HEK293T (cell line): ENCODE results near the gene CELF1.

Source experiments
- CTCF ChIA-PET: fragments of 350-600 bp; formaldehyde crosslinking; extraction: SDS; loops from one replicate; lab custom pipeline; 2021; ENCODE audit warnings: antibody characterized with exemption, inconsistent platforms; lab: Yijun Ruan, JAX
- POLR2A ChIA-PET: fragments of 350-600 bp; formaldehyde crosslinking; extraction: SDS; loops from one replicate; lab custom pipeline; 2020; ENCODE audit warnings: antibody characterized with exemption, inconsistent platforms; lab: Yijun Ruan, JAX
- DNase-seq: peaks from one replicate; pipeline ENCODE4 v3.0.0; 2012; ENCODE audit warnings: mixed read lengths; ENCODE audit errors: extremely low spot score
- ARNT ChIP-seq: fragments of 450-650 bp; IDR thresholded peaks from 2 replicates; pipeline ENCODE4 v1.6.1; 2017; ENCODE audit warnings: mild to moderate bottlenecking
- BHLHE40 ChIP-seq: fragments of 450-650 bp; IDR thresholded peaks from 2 replicates; pipeline ENCODE4 v1.6.1; 2016; ENCODE audit warnings: mild to moderate bottlenecking, moderate library complexity, borderline replicate concordance
- CTBP1 ChIP-seq: fragments of 450-650 bp; IDR thresholded peaks from 2 replicates; pipeline ENCODE4 v1.6.1; 2016; ENCODE audit warnings: borderline replicate concordance
- ELF4 ChIP-seq: fragments of 450-650 bp; IDR thresholded peaks from 2 replicates; pipeline ENCODE4 v1.6.1; 2017; ENCODE audit warnings: antibody characterized with exemption
- FOXA1 ChIP-seq: fragments of 450-650 bp; IDR thresholded peaks from 2 replicates; pipeline ENCODE4 v1.6.1; 2016; ENCODE audit warnings: mild to moderate bottlenecking
- FOXK2 ChIP-seq: fragments of 450-650 bp; IDR thresholded peaks from 2 replicates; pipeline ENCODE4 v1.6.1; 2016; ENCODE audit warnings: mild to moderate bottlenecking
- FOXM1 ChIP-seq: fragments of 450-650 bp; IDR thresholded peaks from 2 replicates; pipeline ENCODE4 v1.6.1; 2017; ENCODE audit warnings: mild to moderate bottlenecking, borderline replicate concordance
- HDGF ChIP-seq: fragments of 450-650 bp; IDR thresholded peaks from 2 replicates; pipeline ENCODE4 v1.6.1; 2017; ENCODE audit warnings: antibody characterized with exemption, borderline replicate concordance
- L3MBTL2 ChIP-seq: fragments of 450-650 bp; conservative IDR thresholded peaks from 2 replicates; pipeline ENCODE4 v1.6.1; 2016; ENCODE audit warnings: mild to moderate bottlenecking
- LEF1 ChIP-seq: fragments of 450-650 bp; IDR thresholded peaks from 2 replicates; pipeline ENCODE4 v1.6.1; 2017; ENCODE audit warnings: mild to moderate bottlenecking, borderline replicate concordance
- NFRKB ChIP-seq: fragments of 450-650 bp; IDR thresholded peaks from 2 replicates; pipeline ENCODE4 v1.6.1; 2016; ENCODE audit warnings: mild to moderate bottlenecking, moderate library complexity
- SP1 ChIP-seq: fragments of 450-650 bp; IDR thresholded peaks from 2 replicates; pipeline ENCODE4 v1.6.1; 2017
- SUZ12 ChIP-seq: fragments of 450-650 bp; IDR thresholded peaks from 2 replicates; pipeline ENCODE4 v1.6.1; 2016; ENCODE audit warnings: mild to moderate bottlenecking
- TARDBP ChIP-seq: fragments of 450-650 bp; IDR thresholded peaks from 2 replicates; pipeline ENCODE4 v1.6.1; 2016
- ZNF384 ChIP-seq: fragments of 450-650 bp; IDR thresholded peaks from 2 replicates; pipeline ENCODE4 v1.6.1; 2016
- TF ChIP-seq, protein P1 (sequence below): fragments of 450-650 bp; IDR thresholded peaks from 2 replicates; pipeline ENCODE4 v1.6.1; 2016

Gene CELF1

DNA sequence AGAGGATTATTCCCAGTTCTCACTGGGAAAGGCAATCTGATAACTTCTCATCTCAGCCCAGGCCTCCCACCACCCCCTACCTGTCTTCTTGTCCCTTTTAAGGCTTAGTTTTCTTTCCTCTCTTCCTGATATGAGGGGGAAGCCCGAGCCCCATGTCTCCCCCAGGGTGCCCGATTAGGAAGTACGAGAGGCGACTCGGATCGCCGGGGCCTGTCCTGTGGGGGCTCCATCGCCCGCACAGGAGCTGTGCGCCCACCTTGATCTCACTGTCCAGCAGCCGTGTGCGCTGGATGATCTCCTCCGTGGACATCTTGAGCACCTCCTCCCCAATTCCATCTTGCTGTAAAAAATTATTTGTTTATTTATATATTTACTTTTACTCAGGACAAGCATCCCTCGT lies 127.3 kb downstream of the CELF1 start:
- TF ChIP-seq L3MBTL2 (no peak), BHLHE40 (no peak), CTBP1 (no peak), SP1 (no peak), LEF1 (no peak), SUZ12 (no peak), TARDBP (no peak), FOXA1 (no peak), ELF4 (no peak), ARNT (no peak), HDGF (no peak), FOXK2 (no peak), NFRKB (no peak), FOXM1 (no peak), ZNF384 (no peak)
- TF ChIP-seq, protein P1, sequence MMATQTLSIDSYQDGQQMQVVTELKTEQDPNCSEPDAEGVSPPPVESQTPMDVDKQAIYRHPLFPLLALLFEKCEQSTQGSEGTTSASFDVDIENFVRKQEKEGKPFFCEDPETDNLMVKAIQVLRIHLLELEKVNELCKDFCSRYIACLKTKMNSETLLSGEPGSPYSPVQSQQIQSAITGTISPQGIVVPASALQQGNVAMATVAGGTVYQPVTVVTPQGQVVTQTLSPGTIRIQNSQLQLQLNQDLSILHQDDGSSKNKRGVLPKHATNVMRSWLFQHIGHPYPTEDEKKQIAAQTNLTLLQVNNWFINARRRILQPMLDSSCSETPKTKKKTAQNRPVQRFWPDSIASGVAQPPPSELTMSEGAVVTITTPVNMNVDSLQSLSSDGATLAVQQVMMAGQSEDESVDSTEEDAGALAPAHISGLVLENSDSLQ = no peak
- ChIA-PET POLR2A (interaction anchor here (1.1 to 5.0 kb wide), 4 partner anchors 8 to 341 kb away, joined by 3 to 72 read pairs (median 4); partner anchors contain the start of gene SLC39A13), CTCF (interaction anchor here (0.9 to 1.1 kb wide), 2 partner anchors 13 to 51 kb away, joined by 3 to 4 read pairs; no protein-coding TSS in a partner anchor)
- DNase-seq = no peak

DNA sequence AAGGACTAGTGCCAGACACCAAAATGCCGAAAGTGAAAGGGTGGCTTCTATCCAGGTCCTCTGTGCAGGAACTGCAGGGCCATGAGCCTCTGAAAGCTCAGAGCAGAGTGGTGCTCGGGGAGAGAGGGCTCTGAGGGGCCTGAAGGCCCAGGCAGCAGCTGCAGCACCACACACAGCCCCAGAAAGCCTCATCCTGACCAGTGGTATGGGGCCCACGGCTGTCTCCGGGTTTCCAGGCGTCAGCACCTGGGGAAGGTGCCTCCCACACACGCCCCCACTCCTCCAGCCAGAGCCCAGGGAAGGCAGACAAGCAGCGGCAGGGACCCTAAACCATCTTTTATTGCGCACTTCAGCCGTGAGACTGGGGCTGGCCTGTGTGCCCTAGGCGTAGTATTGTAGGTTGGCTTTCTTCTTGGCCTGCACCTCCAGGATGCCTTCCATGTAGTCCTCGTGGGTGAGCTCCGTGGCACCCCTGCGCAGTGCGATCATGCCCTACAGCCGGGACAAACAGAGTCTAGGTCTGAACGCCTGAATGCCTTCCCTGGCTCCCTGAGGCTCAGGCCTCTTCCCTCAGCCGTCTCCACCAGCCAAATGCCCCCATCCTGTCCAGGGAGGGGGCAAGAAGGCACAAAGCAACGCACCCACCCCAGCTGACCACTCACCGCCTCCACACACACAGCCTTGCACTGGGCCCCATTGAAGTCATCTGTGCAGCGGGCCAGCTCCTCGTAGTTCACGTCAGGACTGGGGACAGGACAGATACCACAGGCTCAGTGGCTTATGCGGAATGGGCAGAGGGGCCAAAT lies 134.3 kb downstream of the CELF1 start:
- ChIA-PET POLR2A (interaction anchor here (0.9 to 1.0 kb wide), 2 partner anchors 9 to 11 kb away, joined by 3 read pairs; no protein-coding TSS in a partner anchor), CTCF (no interaction called here)
- no peak for TF ChIP-seq CTBP1
- TF ChIP-seq FOXK2 = no peak
- TF ChIP-seq ARNT = no peak
- no peak for TF ChIP-seq SP1
- no peak for TF ChIP-seq LEF1
- TF ChIP-seq ZNF384 = no peak
- TF ChIP-seq TARDBP = no peak
- TF ChIP-seq FOXM1 = no peak
- no peak for TF ChIP-seq ELF4
- TF ChIP-seq L3MBTL2 = no peak
- no peak for TF ChIP-seq NFRKB
- TF ChIP-seq FOXA1 = no peak
- no peak for TF ChIP-seq SUZ12
- no peak for TF ChIP-seq HDGF
- TF ChIP-seq, protein P1 = no peak
- TF ChIP-seq BHLHE40 = no peak
- DNase-seq = no peak

DNA sequence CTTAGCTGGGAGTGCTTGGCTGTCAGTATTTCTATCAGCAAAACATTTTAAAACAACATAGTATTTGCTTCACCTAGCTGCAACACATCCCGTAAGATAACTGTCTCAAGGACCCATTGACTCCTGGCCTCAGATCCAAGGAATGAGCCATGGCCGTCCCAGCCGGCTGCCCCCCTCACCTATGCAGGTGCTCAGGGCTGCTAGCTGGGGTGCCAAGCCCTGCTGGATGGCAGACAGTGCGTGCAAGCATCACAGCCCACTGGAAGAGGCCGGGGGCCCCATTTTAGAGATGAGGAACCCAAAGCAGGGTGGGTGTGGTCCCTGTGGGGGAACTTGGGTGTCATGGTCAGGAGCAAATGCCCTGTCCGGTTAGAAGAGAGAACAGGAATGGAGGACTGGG lies 135.2 kb downstream of the CELF1 start:
- no peak for DNase-seq
- POLR2A ChIA-PET = interaction anchor here (1.2 kb wide), 1 partner anchor 8 kb away, joined by 4 read pairs; the partner anchor contains the start of gene PSMC3
- CTCF ChIA-PET = no interaction called here
- TF ChIP-seq ARNT (no peak), ELF4 (no peak), CTBP1 (no peak), HDGF (no peak), SP1 (no peak), ZNF384 (no peak), BHLHE40 (no peak), SUZ12 (no peak), FOXK2 (no peak), NFRKB (no peak), FOXM1 (no peak), LEF1 (no peak), FOXA1 (no peak), TARDBP (no peak), L3MBTL2 (no peak)
- TF ChIP-seq, protein P1 = no peak

DNA sequence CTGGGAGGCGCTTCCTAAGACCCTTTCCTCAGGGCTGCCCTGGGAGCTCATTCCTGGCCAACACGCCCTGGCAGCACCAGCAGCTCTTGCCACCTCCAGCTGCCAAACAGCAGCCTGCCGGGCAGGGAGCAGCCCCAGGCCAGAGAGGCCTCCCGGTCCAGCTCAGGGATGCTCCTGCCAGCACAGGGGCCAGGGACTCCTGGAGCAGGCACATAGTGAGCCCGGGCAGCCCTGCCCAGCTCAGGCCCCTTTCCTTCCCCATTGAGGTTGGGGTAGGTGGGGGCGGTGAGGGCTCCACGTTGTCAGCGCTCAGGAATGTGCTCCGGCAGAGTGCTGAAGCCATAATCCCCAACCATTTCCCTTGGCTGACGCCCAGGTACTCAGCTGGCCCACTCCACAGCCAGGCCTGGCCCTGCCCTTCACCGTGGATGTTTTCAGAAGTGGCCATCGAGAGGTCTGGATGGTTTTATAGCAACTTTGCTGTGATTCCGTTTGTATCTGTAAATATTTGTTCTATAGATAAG lies 136.9 kb downstream of the CELF1 start:
- CTCF ChIA-PET = interaction anchor here (1.0 kb wide), 1 partner anchor 61 kb away, joined by 4 read pairs; no protein-coding TSS in a partner anchor
- DNase-seq = no peak
- no peak for TF ChIP-seq SUZ12
- TF ChIP-seq, protein P1 = no peak
- no peak for TF ChIP-seq SP1
- no peak for TF ChIP-seq TARDBP
- TF ChIP-seq FOXM1 = no peak
- TF ChIP-seq LEF1 = no peak
- TF ChIP-seq ZNF384 = no peak
- POLR2A ChIA-PET = interaction anchor here (0.6 to 10.0 kb wide), 3 partner anchors 9 to 17 kb away, joined by 3 to 72 read pairs (median 3); partner anchors contain the start of gene PSMC3
